Measurements from ENCODE around the gene DNAH7. TPM values are rescaled to one million over a fixed set of nuclear protein-coding genes. Genes with fewer than 3 reads are reported as not detected.

Gene DNAH7
- total and polyA plus RNA-seq, 9 donors = 0.30 to 27.3 (median 1.6) TPM

- DNase-seq = no peak
- H3K9me3 ChIP-seq = no peaks in the 10 kb centered on the region
- no peaks in the 10 kb centered on the region for H3K27me3 ChIP-seq
- no peak overlapping the region for H3K4me3 ChIP-seq
- no peaks in the 10 kb centered on the region for H3K36me3 ChIP-seq
- H3K27ac ChIP-seq = no peak overlapping the region
- TF ChIP-seq CTCF (IDR thresholded peaks at IDR 0.05) = no peak
- TF ChIP-seq EP300 (IDR thresholded peaks at IDR 0.05) = no peak
- TF ChIP-seq POLR2A (IDR thresholded peaks at IDR 0.05) = no peak
- 83 to 88% (median 84%) methylated on average over 4 of the region's 4 CpGs for WGBS, 3 donors
- intact Hi-C loops (cut with DNase I) = no loop called here
- H3K4me1 ChIP-seq (ENCODE audit: insufficient read depth) = no peaks in the 10 kb centered on the region
Measured at GRCh38 chr2:195879153-195879552, 189.5 kb downstream of the DNAH7 start.

GRCh38 chr2:195871326-195871725 lies 197.3 kb downstream of the DNAH7 start:
- DNase-seq = no peak
- no peaks in the 10 kb centered on the region for H3K27me3 ChIP-seq
- no peaks in the 10 kb centered on the region for H3K4me1 ChIP-seq (ENCODE audit: insufficient read depth)
- WGBS, 3 donors = 87 to 99% (median 97%) methylated on average over 4 of the region's 4 CpGs
- no peak overlapping the region for H3K27ac ChIP-seq
- H3K4me3 ChIP-seq = no peak overlapping the region
- no peaks in the 10 kb centered on the region for H3K9me3 ChIP-seq
- no peaks in the 10 kb centered on the region for H3K36me3 ChIP-seq
- TF ChIP-seq EP300 (IDR thresholded peaks at IDR 0.05) = no peak
- no peak for TF ChIP-seq POLR2A (IDR thresholded peaks at IDR 0.05)
- TF ChIP-seq CTCF (IDR thresholded peaks at IDR 0.05) = no peak
- intact Hi-C loops (cut with DNase I) = no loop called here

GRCh38 chr2:195864316-195864715 lies 204.3 kb downstream of the DNAH7 start:
- no peaks in the 10 kb centered on the region for H3K27me3 ChIP-seq
- H3K27ac ChIP-seq = no peak overlapping the region
- no peak for DNase-seq
- no peaks in the 10 kb centered on the region for H3K9me3 ChIP-seq
- 96 to 98% (median 97%) methylated on average over 6 of the region's 6 CpGs for WGBS, 3 donors
- no peaks in the 10 kb centered on the region for H3K4me1 ChIP-seq (ENCODE audit: insufficient read depth)
- H3K4me3 ChIP-seq = no peak overlapping the region
- intact Hi-C loops (cut with DNase I) = no loop called here
- TF ChIP-seq POLR2A (IDR thresholded peaks at IDR 0.05) = no peak
- no peaks in the 10 kb centered on the region for H3K36me3 ChIP-seq

- TF ChIP-seq EP300 (IDR thresholded peaks at IDR 0.05) (no peak), CTCF (IDR thresholded peaks at IDR 0.05) (no peak), POLR2A (IDR thresholded peaks at IDR 0.05) (no peak)
- Histone ChIP-seq H3K27ac (no peak overlapping the region), H3K4me1 (ENCODE audit: insufficient read depth) (no peaks in the 10 kb centered on the region), H3K27me3 (no peaks in the 10 kb centered on the region), H3K4me3 (no peak overlapping the region), H3K36me3 (no peaks in the 10 kb centered on the region), H3K9me3 (no peaks in the 10 kb centered on the region)
- WGBS, 3 donors = 44 to 60% (median 58%) methylated on average over 4 of the region's 4 CpGs
- no peak for DNase-seq
- intact Hi-C loops (cut with DNase I) = no loop called here
Measured at GRCh38 chr2:195863564-195863963, 205.1 kb downstream of the DNAH7 start.

- no peak overlapping the region for H3K4me3 ChIP-seq
- 46 to 64% (median 60%) methylated on average over 3 of the region's 3 CpGs for WGBS, 3 donors
- no peaks in the 10 kb centered on the region for H3K9me3 ChIP-seq
- no peak for DNase-seq
- no peaks in the 10 kb centered on the region for H3K4me1 ChIP-seq (ENCODE audit: insufficient read depth)
- no peaks in the 10 kb centered on the region for H3K27me3 ChIP-seq
- no peak overlapping the region for H3K27ac ChIP-seq
- intact Hi-C loops (cut with DNase I) = no loop called here
- TF ChIP-seq CTCF (IDR thresholded peaks at IDR 0.05) = no peak
- TF ChIP-seq EP300 (IDR thresholded peaks at IDR 0.05) = no peak
- no peak for TF ChIP-seq POLR2A (IDR thresholded peaks at IDR 0.05)
- H3K36me3 ChIP-seq = no peaks in the 10 kb centered on the region
Measured at GRCh38 chr2:195863121-195863520, 205.5 kb downstream of the DNAH7 start.

Data from ovary (tissue), 9 donors.